PC-9 (cell line): Measurements from ENCODE around the gene PARN.

ENCODE experiments used
- EZH2 ChIP-seq: fragments of 200-600 bp; sonication (generic); IDR thresholded peaks from 2 replicates; pipeline ENCODE4 v1.8.0; 2017; ENCODE audit warnings: antibody characterized with exemption, low read depth
- TF ChIP-seq, protein P1 (sequence below): fragments of 200-600 bp; sonication (generic); conservative IDR thresholded peaks from 2 replicates; pipeline ENCODE4 v1.6.1; 2017; ENCODE audit warnings: mixed run types, antibody characterized with exemption, mild to moderate bottlenecking, moderate library complexity

DNA sequence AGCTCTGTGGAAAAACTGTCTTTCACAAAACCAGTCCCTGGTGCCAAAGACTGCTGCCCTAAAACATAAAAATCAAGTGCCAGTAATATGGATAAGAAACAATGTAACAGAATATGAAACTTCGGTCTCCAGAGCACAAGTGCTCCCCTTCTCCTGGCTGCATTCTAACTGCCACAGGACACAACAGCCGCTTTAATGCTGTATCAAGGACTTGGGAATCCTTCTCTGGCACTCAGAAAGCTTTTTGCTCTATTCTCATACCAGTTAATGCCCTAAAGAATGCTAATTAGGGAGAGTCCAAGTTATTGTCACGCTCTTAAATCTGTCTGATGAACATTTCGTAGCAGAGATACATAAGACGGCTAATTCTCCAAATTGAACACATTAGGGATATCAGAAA is 90.9 kb downstream of the PARN start:
- TF ChIP-seq EZH2: no peak
- TF ChIP-seq, protein P1, sequence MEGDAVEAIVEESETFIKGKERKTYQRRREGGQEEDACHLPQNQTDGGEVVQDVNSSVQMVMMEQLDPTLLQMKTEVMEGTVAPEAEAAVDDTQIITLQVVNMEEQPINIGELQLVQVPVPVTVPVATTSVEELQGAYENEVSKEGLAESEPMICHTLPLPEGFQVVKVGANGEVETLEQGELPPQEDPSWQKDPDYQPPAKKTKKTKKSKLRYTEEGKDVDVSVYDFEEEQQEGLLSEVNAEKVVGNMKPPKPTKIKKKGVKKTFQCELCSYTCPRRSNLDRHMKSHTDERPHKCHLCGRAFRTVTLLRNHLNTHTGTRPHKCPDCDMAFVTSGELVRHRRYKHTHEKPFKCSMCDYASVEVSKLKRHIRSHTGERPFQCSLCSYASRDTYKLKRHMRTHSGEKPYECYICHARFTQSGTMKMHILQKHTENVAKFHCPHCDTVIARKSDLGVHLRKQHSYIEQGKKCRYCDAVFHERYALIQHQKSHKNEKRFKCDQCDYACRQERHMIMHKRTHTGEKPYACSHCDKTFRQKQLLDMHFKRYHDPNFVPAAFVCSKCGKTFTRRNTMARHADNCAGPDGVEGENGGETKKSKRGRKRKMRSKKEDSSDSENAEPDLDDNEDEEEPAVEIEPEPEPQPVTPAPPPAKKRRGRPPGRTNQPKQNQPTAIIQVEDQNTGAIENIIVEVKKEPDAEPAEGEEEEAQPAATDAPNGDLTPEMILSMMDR: no peak
